ENCODE measurements around the gene NUP210.

The NUP210 gene

DNA sequence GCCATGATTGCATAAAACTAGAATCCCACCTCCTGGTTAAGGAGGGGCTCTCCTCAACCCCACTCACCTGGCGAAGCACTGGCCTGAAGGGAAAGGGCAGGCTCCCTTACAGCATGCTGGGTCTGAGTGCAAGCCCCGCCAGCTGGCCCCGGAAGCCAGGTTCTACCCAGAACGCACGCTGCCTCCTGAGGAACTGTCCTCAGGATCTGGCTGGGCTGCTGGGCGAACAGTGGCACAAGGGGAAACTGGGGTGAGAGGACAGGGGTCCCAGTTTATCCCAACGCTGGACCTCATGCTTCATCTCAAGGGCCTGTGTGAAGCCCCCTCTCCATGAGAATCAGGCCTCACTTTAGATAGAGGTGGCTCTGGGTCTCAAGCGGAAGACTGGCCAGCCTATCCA is 47.5 kb downstream of the NUP210 start:
- no peak for DNase-seq

- no peak for DNase-seq
Measured at GRCh38 chr3:13372126-13372525, 48.0 kb downstream of the NUP210 start.

DNA sequence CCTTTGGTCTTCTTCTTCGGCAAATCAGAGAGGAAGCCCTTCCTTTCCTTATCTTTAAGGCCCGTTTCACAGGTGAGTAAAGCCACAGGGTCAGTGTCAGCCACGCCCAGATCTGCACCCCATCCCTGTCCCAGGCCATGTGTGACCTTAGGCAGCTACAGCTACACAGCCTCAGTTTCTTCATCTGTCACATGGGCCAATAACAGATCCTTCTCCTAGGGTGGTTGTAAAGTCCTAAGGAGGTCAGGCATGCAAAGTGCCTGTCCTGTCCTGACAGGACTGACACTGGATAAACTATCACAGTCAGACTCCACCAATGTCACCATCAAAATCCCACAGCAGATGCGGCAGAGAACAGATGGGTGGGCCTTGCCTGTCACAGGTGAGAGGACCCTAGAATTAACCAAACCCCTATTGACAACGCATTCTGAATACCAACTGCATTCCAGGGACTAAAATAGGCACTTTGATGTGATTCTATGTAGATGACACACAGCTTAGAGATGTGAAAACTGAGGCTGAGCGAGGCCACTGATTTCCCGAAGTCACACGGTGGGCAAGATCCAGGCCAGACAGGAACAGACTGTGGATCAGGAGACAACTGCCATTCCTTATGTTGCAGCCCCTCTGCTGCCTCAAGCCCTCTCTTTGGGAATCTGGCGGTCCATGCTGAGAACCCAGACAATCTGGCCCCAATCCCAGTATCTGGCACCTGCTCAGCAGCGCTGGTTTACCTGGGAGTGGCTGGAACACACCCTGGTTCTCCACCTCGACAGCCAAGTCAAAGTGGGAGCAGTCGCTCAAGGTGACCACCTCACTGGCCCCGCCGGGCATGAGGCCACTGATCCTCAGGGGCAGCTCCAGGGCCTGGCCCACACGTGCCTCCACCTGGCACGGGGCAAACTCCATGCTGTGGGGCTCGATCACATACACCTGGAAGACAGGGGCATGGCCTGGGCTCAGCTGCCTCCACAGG is 48.7 kb downstream of the NUP210 start:
- DNase-seq = no peak

DNA sequence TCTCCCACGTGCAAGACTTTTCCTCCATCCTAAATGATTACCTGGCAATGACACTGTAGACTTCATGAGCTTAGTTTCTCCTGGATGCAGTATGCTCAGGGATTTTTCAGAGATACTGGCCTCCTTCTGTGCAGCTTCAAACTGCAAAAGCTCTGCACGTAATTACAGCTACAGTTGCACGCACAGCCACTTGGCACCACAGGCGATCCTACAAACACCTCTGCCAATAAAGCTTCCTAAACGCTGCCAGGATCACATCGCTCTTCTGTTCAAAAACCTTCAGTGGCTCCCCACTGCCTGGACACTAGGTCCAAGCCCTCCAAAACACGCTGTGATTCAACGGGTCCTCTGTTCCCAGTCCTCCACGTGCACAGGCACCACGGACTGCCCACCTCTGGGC is 49.5 kb downstream of the NUP210 start:
- DNase-seq = no peak

GRCh38 chr3:13370055-13370454 is 50.1 kb downstream of the NUP210 start:
- no peak for DNase-seq

GRCh38 chr3:13368834-13369233 is 51.3 kb downstream of the NUP210 start:
- DNase-seq = no peak

- no peak for DNase-seq
Measured at GRCh38 chr3:13367728-13368127, 52.4 kb downstream of the NUP210 start.

GRCh38 chr3:13365390-13366379 is 54.4 kb downstream of the NUP210 start:
- no peak for DNase-seq

DNA sequence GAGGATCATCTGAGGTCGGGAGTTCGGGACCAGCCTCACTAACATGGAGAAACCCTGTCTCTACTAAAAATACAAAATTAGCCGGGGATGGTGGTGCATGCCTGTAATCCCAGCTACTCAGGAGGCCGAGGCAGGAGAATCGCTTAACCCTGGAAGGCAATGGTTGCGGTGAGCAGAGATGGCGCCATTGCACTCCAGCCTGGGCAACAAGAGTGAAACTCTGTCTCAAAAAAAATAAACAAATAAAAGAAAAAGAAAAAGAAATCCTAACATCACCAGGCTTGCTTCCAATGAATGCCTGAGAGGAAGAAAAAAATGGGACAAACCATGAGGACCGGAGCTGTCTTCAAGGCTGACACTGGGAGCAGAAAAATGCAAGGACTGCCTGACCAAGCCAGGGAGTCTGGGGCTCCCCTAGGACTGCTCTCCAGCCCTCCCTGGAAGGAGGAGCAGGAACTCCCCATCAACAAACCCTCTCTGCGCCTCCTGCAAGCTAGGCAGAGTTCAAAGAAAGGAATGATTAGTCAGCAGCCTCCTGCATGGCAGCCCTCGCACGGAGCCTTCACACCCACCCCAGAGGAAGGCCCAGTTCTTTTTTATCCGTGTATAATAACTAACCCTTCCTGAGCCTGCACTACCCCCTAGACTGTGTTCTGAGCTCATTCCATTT is 55.4 kb downstream of the NUP210 start:
- no peak for DNase-seq

GRCh38 chr3:13362551-13362950 is 57.6 kb downstream of the NUP210 start:
- no peak for DNase-seq

GRCh38 chr3:13359916-13360315 is 60.2 kb downstream of the NUP210 start:
- DNase-seq = no peak

GRCh38 chr3:13358643-13359042 is 61.5 kb downstream of the NUP210 start:
- DNase-seq = no peak

- no peak for DNase-seq
Measured at GRCh38 chr3:13358051-13358450, 62.1 kb downstream of the NUP210 start.

DNA sequence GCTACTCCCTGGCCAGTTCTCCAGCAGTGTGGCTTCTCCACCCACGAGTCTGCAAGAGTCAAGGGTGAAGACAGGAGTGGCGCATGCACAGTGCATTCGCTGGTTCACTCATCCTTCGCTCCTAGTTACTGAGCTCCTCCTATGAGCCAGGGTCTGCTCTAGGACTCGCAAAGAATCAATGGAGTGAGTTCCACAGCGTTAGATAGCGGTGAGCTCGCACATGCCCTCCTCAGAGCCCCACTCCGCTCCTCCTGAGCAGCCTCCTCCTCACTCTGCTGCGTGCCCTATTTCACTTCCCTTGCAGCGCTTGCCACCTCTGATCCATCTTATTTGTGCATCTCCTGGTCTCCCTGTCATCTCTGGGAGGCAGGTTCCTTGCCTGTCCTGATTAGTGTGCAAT is 63.0 kb downstream of the NUP210 start:
- no peak for DNase-seq

GRCh38 chr3:13353936-13354542 is 66.1 kb downstream of the NUP210 start:
- no peak for DNase-seq

- no peak for DNase-seq
Measured at GRCh38 chr3:13353506-13353905, 66.6 kb downstream of the NUP210 start.

- DNase-seq = peak; percentile 58
Measured at GRCh38 chr3:13352621-13353131, 67.4 kb downstream of the NUP210 start.

DNA sequence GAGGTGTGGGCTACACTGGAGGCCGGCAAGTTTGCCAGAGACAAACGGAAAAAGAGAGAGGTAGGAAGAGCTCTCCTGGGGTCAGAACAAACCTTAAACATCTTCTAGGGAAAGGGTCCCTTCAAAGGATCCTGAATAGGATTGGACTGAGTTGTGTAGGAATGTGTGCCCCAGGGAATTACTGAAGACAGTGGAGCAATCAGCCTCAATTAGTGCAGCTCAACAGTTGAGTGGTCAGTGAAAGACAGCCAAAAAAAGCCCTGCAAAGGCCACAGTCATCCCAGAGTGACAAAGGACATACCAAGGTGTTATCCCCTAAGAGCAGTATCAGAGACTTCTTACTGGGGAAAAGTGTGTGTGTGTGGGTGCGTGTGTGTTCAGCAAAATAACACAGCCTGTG is 70.3 kb downstream of the NUP210 start:
- no peak for DNase-seq

DNA sequence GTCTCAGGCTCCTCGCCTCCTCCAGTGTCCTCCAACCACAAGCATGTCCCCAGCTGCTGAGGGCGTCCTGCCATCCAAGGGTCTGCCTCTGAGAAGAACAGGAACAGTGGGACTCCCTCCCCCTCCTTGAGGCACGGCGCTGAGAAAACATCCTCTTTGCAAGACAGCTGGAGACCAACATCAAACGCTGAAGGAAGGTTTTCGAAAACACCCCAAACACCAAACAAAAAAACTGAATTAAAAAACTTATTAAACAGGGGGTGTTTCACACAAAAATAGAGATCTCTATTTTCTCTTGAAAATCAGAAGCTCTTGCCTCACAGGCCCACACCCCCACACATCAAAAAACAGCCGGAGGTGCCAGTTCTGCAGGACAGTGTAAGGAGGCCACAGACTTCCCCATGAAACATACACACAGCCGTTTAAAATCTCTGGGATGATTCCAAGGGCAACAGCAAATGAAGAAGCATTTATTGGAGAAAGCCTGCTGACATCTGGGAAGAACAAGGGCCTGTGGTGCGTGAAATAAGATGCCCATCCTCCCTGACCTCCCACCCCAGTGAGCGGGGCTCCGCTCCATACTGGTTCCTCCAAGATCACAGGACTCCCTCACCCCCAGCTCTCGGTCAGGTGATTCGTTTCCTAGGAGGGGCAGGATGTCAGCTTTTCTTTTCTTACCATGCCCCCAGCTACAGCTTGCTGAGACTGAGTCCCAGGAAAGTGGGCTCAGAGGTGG is 71.3 kb downstream of the NUP210 start:
- DNase-seq = peak; percentile 53

GRCh38 chr3:13348100-13348499 is 72.0 kb downstream of the NUP210 start:
- DNase-seq = no peak

DNA sequence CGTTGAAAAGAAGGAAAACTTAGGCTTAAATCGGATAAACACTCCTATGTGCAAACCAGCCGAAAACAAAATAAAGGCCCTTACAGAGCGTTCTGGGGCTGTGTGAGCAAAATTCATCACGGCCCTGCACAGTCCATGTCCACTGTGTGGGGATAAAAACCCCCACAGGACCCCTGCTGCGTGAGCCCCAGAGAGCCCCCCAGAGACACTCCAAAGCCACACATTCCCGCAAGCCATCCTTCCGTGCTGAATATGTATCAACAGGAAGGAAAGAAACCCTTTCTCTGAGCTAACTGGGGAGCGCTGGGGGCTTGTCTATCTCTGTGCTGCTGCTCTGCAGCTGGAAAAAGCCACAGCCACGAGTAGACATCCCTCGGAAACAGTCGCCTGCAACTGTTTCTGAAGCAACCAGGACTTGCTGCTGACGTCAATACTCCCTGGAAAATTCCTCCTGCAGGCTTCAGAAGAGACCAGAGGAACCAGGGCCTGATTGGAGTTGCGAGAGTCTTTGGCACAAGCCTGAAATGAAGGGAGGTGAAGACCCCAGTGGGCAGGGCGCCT is 72.7 kb downstream of the NUP210 start:
- peak; percentile 13 for DNase-seq

Measured in CD4-positive, alpha-beta T cell treated with Interleukin-6 for 4 hours (primary cell).